Fibroblast of lung (primary cell): ENCODE results near the gene DNAJB13.

Experiments
- EZH2 ChIP-seq: IDR thresholded peaks from 2 replicates; pipeline ENCODE4 v1.5.1; 2012; ENCODE audit warnings: low read length, control low read depth, mild to moderate bottlenecking; ENCODE audit errors: missing control alignments
- TF ChIP-seq, protein P1 (sequence below), 2 donors: IDR thresholded peaks in 1 of 2; conservative IDR thresholded peaks in 1 of 2; 1 replicate in 1 of 2; 2 replicates in 1 of 2; pipeline ENCODE4 v1.5.1; 2011 to 2012; ENCODE audit warnings: low read length in 2 of 2, control low read depth in 1 of 2, inconsistent platforms in 1 of 2, low read depth in 1 of 2, mild to moderate bottlenecking in 1 of 2

DNA sequence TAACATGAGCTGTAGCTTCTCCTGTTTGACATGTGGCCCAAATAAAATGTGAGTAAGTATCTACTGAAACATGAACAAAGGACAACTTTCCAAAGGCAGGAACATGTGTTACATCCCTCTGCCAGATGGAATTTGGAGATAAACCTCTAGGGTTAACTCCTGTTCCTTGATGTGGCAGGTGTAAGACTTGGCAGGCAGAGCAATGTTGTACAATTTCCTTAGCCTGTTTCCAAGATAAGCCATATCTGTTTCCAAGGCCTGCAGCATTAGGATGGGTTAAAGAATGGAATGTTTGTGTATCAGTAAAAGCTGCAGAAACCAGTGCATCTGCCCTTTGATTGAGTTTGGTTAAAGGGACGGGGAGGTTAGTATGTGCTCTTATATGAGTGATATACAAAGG, 8.8 kb upstream of the DNAJB13 start:
- TF ChIP-seq, protein P1, sequence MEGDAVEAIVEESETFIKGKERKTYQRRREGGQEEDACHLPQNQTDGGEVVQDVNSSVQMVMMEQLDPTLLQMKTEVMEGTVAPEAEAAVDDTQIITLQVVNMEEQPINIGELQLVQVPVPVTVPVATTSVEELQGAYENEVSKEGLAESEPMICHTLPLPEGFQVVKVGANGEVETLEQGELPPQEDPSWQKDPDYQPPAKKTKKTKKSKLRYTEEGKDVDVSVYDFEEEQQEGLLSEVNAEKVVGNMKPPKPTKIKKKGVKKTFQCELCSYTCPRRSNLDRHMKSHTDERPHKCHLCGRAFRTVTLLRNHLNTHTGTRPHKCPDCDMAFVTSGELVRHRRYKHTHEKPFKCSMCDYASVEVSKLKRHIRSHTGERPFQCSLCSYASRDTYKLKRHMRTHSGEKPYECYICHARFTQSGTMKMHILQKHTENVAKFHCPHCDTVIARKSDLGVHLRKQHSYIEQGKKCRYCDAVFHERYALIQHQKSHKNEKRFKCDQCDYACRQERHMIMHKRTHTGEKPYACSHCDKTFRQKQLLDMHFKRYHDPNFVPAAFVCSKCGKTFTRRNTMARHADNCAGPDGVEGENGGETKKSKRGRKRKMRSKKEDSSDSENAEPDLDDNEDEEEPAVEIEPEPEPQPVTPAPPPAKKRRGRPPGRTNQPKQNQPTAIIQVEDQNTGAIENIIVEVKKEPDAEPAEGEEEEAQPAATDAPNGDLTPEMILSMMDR (conservative IDR thresholded peaks at IDR 0.05 in 1 of 2, IDR thresholded peaks at IDR 0.05 in 1 of 2; ENCODE audit: low read depth in 1 of 2, low read length in 2 of 2), result no peak
- TF ChIP-seq EZH2, result no peak
